GM12878 (cell line): ENCODE measurements around the gene MIF. TPM values are rescaled to one million over a fixed set of nuclear protein-coding genes. Genes with fewer than 3 reads are reported as not detected.

Experiments
- ATAC-seq: fragments of 200-7000 bp; cut with Tn5 transposase; 3 replicates; pipeline ENCODE4 v1.9.1; 2020; ENCODE audit warnings: mild to moderate bottlenecking, moderate library complexity
- BruUV-seq: library from RNA; stranded (reverse); fragments of 400-500 nt; replicated peaks from 2 replicates; lab custom pipeline; 2021; lab: Mats Ljungman, UMichigan
- CTCF ChIA-PET: fragments of 300-600 bp; sonication (Branson Sonifier 250); formaldehyde crosslinking; extraction: SDS; loops from one replicate; lab custom pipeline; 2021; ENCODE audit warnings: inconsistent platforms; lab: Yijun Ruan, JAX
- POLR2A ChIA-PET: fragments of 350-600 bp; formaldehyde crosslinking; extraction: SDS; loops from one replicate; lab custom pipeline; 2021; ENCODE audit warnings: inconsistent platforms; lab: Charles Lee
- RAD21 ChIA-PET: fragments of 300-600 bp; sonication (Branson Sonifier 250); formaldehyde crosslinking; loops from one replicate; lab custom pipeline; 2023; ENCODE audit warnings: antibody characterized with exemption; ENCODE audit not compliant: unreplicated experiment; lab: Charles Lee
- SMC1A ChIA-PET: fragments of 300-600 bp; sonication (Branson Sonifier 250); formaldehyde crosslinking; loops from one replicate; lab custom pipeline; 2023; ENCODE audit not compliant: unreplicated experiment, uncharacterized antibody; lab: Charles Lee
- DNase-seq: peaks from one replicate; pipeline ENCODE4 v3.0.0-alpha.2; 2011; ENCODE audit warnings: low read depth, low spot score
- FAIRE-seq: peaks from 3 replicates; lab custom pipeline; 2011; peaks lifted over from hg19 to GRCh38; lab: Jason Lieb, UNC
- H2AFZ ChIP-seq: 2 replicates; pipeline ENCODE4 v1.6.0; 2011; ENCODE audit warnings: low read depth, low read length, control low read depth; ENCODE audit not compliant: control insufficient read depth
- H3K27ac ChIP-seq: 2 replicates; pipeline ENCODE4 v1.5.1; 2011; ENCODE audit warnings: control low read depth; ENCODE audit not compliant: control insufficient read depth, insufficient read depth
- H3K27me3 ChIP-seq, 2 experiments: replicated peaks in 1 of 2; 2 replicates each; pipeline versions ENCODE4 v1.6.0 to v1.6.1; 2011; ENCODE audit warnings: low read length in 1 of 2; ENCODE audit not compliant: control insufficient read depth in 2 of 2, insufficient read depth in 2 of 2
- H3K36me3 ChIP-seq, 2 experiments: 2 replicates each; pipeline ENCODE4 v1.5.1; 2011; ENCODE audit warnings: low read length in 1 of 2; ENCODE audit not compliant: control insufficient read depth in 2 of 2, insufficient read depth in 2 of 2
- H3K4me1 ChIP-seq: 2 replicates; pipeline ENCODE4 v1.6.1; 2011; ENCODE audit warnings: mild to moderate bottlenecking, low read length, moderate library complexity, mixed read lengths; ENCODE audit not compliant: control insufficient read depth, insufficient read depth
- H3K4me2 ChIP-seq: 2 replicates; pipeline ENCODE4 v1.6.0; 2011; ENCODE audit warnings: control low read depth; ENCODE audit not compliant: control insufficient read depth, insufficient read depth
- H3K4me3 ChIP-seq: fragments of 200-600 bp; sonication (generic); 2 replicates; pipeline ENCODE4 v1.5.1; 2016
- H3K79me2 ChIP-seq: 2 replicates; pipeline ENCODE4 v1.6.0; 2011; ENCODE audit warnings: low read length; ENCODE audit not compliant: control insufficient read depth, insufficient read depth
- H3K9ac ChIP-seq: 2 replicates; pipeline ENCODE4 v1.8.0; 2011; ENCODE audit warnings: low read length, control low read depth, mixed read lengths; ENCODE audit not compliant: control insufficient read depth, insufficient read depth
- H3K9me3 ChIP-seq: replicated peaks from 3 replicates; pipeline ENCODE4 v1.5.1; 2011; ENCODE audit warnings: mild to moderate bottlenecking, low read length; ENCODE audit not compliant: control insufficient read depth, insufficient read depth
- H4K20me1 ChIP-seq: 2 replicates; pipeline ENCODE4 v1.6.0; 2011; ENCODE audit not compliant: control insufficient read depth, insufficient read depth
- CUX1 ChIP-seq: IDR thresholded peaks from 2 replicates; pipeline ENCODE4 v1.6.1; 2012; ENCODE audit warnings: improper control_type of control experiment, low read depth, low read length; ENCODE audit not compliant: insufficient replicate concordance
- KDM1A ChIP-seq: fragments of 200-600 bp; sonication (generic); IDR thresholded peaks from 2 replicates; pipeline ENCODE4 v1.6.1; 2016; ENCODE audit warnings: borderline replicate concordance
- MLLT1 ChIP-seq: fragments of 450-650 bp; IDR thresholded peaks from 2 replicates; pipeline ENCODE4 v1.6.1; 2016; ENCODE audit warnings: mild to moderate bottlenecking
- PBX3 ChIP-seq: IDR thresholded peaks from 2 replicates; pipeline ENCODE4 v1.6.1; 2011; ENCODE audit warnings: mild to moderate bottlenecking, low read depth, low read length, moderate library complexity; ENCODE audit not compliant: insufficient replicate concordance
- SPI1 ChIP-seq: IDR thresholded peaks from 2 replicates; pipeline ENCODE4 v1.6.1; 2011; ENCODE audit warnings: low read depth, mild to moderate bottlenecking, low read length, moderate library complexity, borderline replicate concordance; ENCODE audit not compliant: insufficient read depth
- ZSCAN29 ChIP-seq: fragments of 450-650 bp; IDR thresholded peaks from 2 replicates; pipeline ENCODE4 v1.6.1; 2017; ENCODE audit warnings: mild to moderate bottlenecking, moderate library complexity
- WGBS: methylation state at CpG from one replicate; pipeline ENCODE4 v1.1.6; 2016; ENCODE audit warnings: low lambda C conversion rate; ENCODE audit not compliant: insufficient replicate concordance, insufficient coverage; ENCODE audit errors: missing lambda C conversion rate; 5-methylcytosine and 5-hydroxymethylcytosine counted together
- in situ Hi-C: fragments of 300-500 bp; cut with MboI; formaldehyde crosslinking; loops from 9 replicates; pipeline ENCODE4 v1.14.3; 2018; ENCODE audit warnings: mixed read lengths
- intact Hi-C: fragments of 100-400 bp; cut with micrococcal nuclease; formaldehyde crosslinking; loops from one replicate; pipeline ENCODE4 v1.14.2; 2022; ENCODE audit not compliant: unreplicated experiment
- polyA plus RNA-seq, 11 experiments: library from polyadenylated mRNA; depleted of rRNA in 4 of 11; unstranded in 6 of 11; stranded (reverse) in 5 of 11; fragments of >200 nt; fragmentation: Nextera tagmentation in 4 of 11; fragmentation: Illumina TruSeq in 1 of 11; extraction: Ambion mirVana in 4 of 11; extraction: Trizol in 1 of 11; gene quantifications; 1 replicate in 1 of 11; 2 replicates in 10 of 11; pipeline versions ENCODE4 v1.2.1 to v1.2.3, GENCODE V29; 2011 to 2016; ENCODE audit warnings: inconsistent platforms in 2 of 11, missing spikeins in 2 of 11, low read depth in 1 of 11
- total RNA-seq, 4 experiments: library from RNA; depleted of rRNA in 3 of 4; stranded (reverse); fragments of >200 nt in 3 of 4; fragmentation: Illumina TruSeq in 1 of 4; extraction: Trizol in 1 of 4; gene quantifications; 2 replicates each; pipeline versions ENCODE4 v1.2.1 to v1.2.3, GENCODE V29; 2013 to 2021

MIF gene
- total and polyA plus RNA-seq, 10 of the 15 experiments (the other 5 are each of a cell fraction or from before 2014, with no cell fraction given) = 37.7 to 2,972 (median 766) TPM

GRCh38 chr22:23901600-23901999 is 7.4 kb downstream of the MIF start:
- Histone ChIP-seq H3K27me3 (no peaks in the 10 kb centered on the region), H4K20me1 (no peaks in the 10 kb centered on the region), H3K4me2 (no peak overlapping the region), H3K9me3 (no peaks in the 10 kb centered on the region), H3K79me2 (peaks cover 6% of the 10 kb centered on the region), H3K27ac (no peak overlapping the region), H3K9ac (no peak overlapping the region), H3K4me1 (no peaks in the 10 kb centered on the region; the same call in 1 of the 2 replicates), H2AFZ (no peak overlapping the region), H3K4me3 (no peak overlapping the region), H3K36me3 (peaks cover 6 to 13% of the 10 kb centered on the region in 2 experiments)
- BruUV-seq = no TSS peak
- FAIRE-seq (no peak), DNase-seq (no peak), ATAC-seq (no peak)
- intact Hi-C loops (no loop called here), in situ Hi-C loops (no loop called here)
- ChIA-PET POLR2A (no interaction called here), RAD21 (no interaction called here), SMC1A (no interaction called here), CTCF (no interaction called here)
- no peak for TF ChIP-seq KDM1A
- no peak for TF ChIP-seq ZSCAN29
- no peak for TF ChIP-seq PBX3
- TF ChIP-seq SPI1 = no peak
- 85% methylated on average over 4 of the region's 4 CpGs for WGBS

GRCh38 chr22:23903328-23903971 is 9.3 kb downstream of the MIF start:
- TF ChIP-seq CUX1 = no peak
- no peak for TF ChIP-seq MLLT1
- FAIRE-seq (no peak), ATAC-seq (no peak), DNase-seq (no peak)
- Histone ChIP-seq H4K20me1 (no peaks in the 10 kb centered on the region), H3K4me1 (no peaks in the 10 kb centered on the region), H3K4me3 (no peak overlapping the region), H3K79me2 (no peaks in the 10 kb centered on the region), H3K36me3 (no peaks in the 10 kb centered on the region), H3K27me3 (no peaks in the 10 kb centered on the region), H3K4me2 (no peak overlapping the region), H3K27ac (no peak overlapping the region), H3K9ac (no peak overlapping the region), H2AFZ (no peak overlapping the region), H3K9me3 (no peaks in the 10 kb centered on the region)
- ChIA-PET SMC1A (no interaction called here), POLR2A (no interaction called here), RAD21 (no interaction called here), CTCF (interaction anchor here (0.8 to 1.3 kb wide), 2 partner anchors 9 to 40 kb away, joined by 3 to 4 read pairs; partner anchors contain the start of gene MIF)
- no TSS peak for BruUV-seq
- intact Hi-C loops = no loop called here
- WGBS = 99% methylated on average over 8 of the region's 8 CpGs
- in situ Hi-C loops = no loop called here
